PC-3 (cell line): ENCODE results near the gene PNCK.

Experiments
- CTCF ChIP-seq: fragments of 300-600 bp; sonication (generic); conservative IDR thresholded peaks from 2 replicates; pipeline ENCODE4 v1.5.1; 2017; ENCODE audit warnings: antibody characterized with exemption, low read depth, mild to moderate bottlenecking, low read length
- EZH2 ChIP-seq: fragments of 300-600 bp; sonication (generic); IDR thresholded peaks from one replicate; pipeline ENCODE4 v1.6.1; 2017; ENCODE audit warnings: antibody characterized with exemption, mild to moderate bottlenecking, low read length; ENCODE audit not compliant: unreplicated experiment
- EZH2phosphoT487 ChIP-seq: fragments of 300-600 bp; sonication (generic); IDR thresholded peaks from 2 replicates; pipeline ENCODE4 v1.6.1; 2018; ENCODE audit warnings: mild to moderate bottlenecking, antibody characterized with exemption, low read length, borderline replicate concordance

- TF ChIP-seq CTCF (no peak), EZH2 (no peak), EZH2phosphoT487 (no peak)
Measured at GRCh38 chrX:153703036-153703370, 29.4 kb upstream of the PNCK start.
